Omental fat pad (tissue), 4 donors: ENCODE measurements around the gene SPTSSB. TPM values are rescaled to one million over a fixed set of nuclear protein-coding genes. Genes with fewer than 3 reads are reported as not detected.
A peak's percentile ranks its signal among the peaks of the same experiment; 100 is the strongest.

Source experiments
- ATAC-seq: fragments of 150-250 bp; one replicate; pipeline ENCODE4 v1.9.1; 2016; ENCODE audit warnings: mild to moderate bottlenecking, moderate library complexity; ENCODE audit not compliant: low FRiP score
- DNase-seq: peaks from one replicate; pipeline ENCODE4 v3.0.0-alpha.2; 2019; ENCODE audit warnings: low spot score
- total RNA-seq, 4 donors: library from RNA; depleted of rRNA; stranded (reverse); fragments of >200 nt; gene quantifications; one replicate each; pipeline ENCODE4 v1.1.0, GENCODE V29; 2016
- TF ChIP-seq, protein P1 (sequence below), 3 donors: fragments of 450-650 bp; IDR thresholded peaks; one replicate each; pipeline ENCODE4 v1.5.1; 2016 to 2017; ENCODE audit warnings: antibody characterized with exemption in 3 of 3, mild to moderate bottlenecking in 3 of 3, moderate library complexity in 2 of 3

The SPTSSB gene
- total RNA-seq, 4 donors from 2014 or later: 0.09 to 0.19 TPM; not detected in 2

DNA sequence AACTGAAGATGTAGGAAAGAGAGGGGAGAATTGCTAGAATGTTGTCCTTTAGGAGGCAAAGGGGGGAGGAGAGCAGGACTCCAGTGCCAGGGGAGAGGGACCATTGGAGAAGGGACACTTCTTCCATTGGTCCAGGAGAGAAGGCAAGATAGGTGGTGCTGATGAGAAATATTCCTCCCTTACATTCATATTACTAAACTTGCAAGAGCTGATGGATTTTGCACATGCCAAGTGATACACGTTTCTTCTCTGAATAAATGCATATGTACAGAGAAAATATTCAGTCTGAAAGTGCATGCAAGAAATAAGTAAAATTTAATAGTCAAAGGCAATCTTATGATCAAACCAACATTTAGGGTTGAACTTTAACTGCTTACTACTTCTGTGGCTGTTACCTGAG, 21.5 kb upstream of the SPTSSB start:
- TF ChIP-seq, protein P1, sequence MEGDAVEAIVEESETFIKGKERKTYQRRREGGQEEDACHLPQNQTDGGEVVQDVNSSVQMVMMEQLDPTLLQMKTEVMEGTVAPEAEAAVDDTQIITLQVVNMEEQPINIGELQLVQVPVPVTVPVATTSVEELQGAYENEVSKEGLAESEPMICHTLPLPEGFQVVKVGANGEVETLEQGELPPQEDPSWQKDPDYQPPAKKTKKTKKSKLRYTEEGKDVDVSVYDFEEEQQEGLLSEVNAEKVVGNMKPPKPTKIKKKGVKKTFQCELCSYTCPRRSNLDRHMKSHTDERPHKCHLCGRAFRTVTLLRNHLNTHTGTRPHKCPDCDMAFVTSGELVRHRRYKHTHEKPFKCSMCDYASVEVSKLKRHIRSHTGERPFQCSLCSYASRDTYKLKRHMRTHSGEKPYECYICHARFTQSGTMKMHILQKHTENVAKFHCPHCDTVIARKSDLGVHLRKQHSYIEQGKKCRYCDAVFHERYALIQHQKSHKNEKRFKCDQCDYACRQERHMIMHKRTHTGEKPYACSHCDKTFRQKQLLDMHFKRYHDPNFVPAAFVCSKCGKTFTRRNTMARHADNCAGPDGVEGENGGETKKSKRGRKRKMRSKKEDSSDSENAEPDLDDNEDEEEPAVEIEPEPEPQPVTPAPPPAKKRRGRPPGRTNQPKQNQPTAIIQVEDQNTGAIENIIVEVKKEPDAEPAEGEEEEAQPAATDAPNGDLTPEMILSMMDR (IDR thresholded peaks at IDR 0.05): no peak
- DNase-seq (no peak), ATAC-seq (no peak)

DNA sequence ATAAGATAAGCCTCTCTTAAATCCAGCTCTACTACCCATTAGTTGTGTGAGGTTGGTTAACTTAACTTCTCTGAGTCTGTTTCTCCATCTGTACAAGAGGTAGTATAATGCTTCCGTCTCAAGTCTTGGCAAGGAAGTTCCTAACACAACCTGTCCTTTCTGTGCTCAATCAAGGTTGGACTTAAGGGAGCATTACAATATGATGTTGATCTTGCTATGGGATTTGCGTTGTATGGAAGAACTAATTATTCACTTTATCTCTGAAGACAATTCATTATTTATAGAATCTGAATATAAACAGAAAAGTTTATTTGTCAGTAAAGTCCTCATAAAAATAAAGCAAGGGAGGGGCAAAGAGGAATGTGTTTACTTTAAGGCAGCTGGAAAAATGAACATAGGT, 18.9 kb upstream of the SPTSSB start:
- DNase-seq (no peak), ATAC-seq (no peak)
- TF ChIP-seq, protein P1 (IDR thresholded peaks at IDR 0.05): no peak

DNA sequence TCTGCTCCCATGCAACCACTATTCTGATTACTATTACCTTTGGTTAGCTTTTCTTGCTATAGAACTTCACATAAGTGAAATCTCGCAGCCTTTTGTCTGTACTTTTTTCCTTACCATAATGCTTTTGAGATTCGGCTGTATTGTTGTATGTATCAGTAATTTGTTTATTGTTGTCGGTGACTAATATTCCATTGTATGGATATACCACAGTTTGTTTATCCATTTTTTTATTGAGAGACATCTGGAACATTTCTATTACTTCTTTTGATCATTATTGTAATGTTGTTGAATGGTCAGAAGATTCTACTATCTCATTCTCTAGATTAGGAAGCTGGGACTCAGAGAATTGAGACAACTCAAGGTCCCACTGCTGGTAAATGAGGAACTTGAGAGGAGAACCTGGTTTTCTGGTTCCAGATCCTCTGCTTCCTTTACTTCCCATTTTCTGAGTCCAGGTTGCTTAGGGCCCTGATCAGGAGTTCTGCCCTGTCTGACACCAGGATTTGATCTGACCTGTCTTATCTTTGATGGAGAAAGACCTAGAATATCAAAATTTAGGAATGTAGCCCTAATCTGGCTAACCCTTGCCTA, 18.2 kb upstream of the SPTSSB start:
- TF ChIP-seq, protein P1 (IDR thresholded peaks at IDR 0.05): no peak
- no peak for ATAC-seq
- no peak for DNase-seq

DNA sequence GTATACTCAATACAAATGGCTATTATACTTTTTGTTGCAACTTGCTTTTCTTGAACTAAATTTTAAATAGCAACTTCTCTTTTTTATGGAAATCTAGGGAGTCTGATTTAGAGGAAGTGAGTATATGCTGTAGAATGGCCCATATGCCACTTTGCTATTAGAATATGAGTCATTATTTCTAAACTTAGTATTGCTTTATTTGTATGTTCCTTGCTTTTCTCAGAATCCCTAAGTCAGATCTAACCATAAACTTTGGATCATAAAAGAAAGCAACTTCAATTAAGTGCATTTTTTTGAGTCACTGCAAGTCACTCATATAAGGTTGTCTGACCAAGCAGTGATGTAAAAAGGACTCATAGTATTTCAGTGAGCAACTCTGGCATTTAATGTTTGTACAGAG, 17.5 kb upstream of the SPTSSB start:
- ATAC-seq (no peak), DNase-seq (no peak)
- TF ChIP-seq, protein P1 (IDR thresholded peaks at IDR 0.05): no peak

DNA sequence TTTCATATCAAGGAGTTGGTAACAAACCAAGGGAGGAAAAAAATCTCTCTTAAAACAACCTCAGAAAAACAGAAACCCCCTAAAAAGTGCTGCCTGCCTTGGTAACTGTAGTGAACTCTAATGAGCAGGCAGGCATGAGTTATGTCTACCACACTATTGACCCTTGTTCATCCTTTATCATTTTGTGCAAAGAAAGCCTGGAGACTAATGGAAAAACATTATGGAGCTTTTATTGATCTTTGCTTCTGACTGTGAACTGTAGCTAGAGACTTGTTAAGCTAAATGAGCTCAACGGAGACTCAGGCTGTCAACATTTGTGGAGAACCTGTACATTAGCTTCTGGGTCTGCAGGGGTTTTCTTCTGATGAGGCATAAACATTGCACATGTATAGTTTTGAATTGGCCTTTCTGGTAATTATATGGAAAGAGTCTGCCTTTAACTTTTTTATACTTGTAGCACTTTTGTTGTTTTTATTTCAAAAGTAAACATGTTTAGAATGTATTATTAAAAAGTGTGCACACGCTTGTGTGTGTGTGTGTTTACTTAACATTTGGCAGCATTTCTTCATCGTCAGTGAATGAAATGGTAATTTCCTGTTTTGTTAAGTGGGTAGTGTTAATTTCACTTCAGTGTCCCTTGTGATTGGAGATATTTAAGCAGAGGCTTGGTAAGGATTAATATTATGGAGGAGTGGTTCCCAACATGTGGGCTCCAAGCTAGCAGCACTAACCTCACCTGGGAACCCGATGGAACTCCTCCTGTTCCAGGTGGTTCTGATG, 15.9 kb upstream of the SPTSSB start:
- TF ChIP-seq, protein P1 (IDR thresholded peaks at IDR 0.05): no peak
- DNase-seq (no peak), ATAC-seq (no peak)

DNA sequence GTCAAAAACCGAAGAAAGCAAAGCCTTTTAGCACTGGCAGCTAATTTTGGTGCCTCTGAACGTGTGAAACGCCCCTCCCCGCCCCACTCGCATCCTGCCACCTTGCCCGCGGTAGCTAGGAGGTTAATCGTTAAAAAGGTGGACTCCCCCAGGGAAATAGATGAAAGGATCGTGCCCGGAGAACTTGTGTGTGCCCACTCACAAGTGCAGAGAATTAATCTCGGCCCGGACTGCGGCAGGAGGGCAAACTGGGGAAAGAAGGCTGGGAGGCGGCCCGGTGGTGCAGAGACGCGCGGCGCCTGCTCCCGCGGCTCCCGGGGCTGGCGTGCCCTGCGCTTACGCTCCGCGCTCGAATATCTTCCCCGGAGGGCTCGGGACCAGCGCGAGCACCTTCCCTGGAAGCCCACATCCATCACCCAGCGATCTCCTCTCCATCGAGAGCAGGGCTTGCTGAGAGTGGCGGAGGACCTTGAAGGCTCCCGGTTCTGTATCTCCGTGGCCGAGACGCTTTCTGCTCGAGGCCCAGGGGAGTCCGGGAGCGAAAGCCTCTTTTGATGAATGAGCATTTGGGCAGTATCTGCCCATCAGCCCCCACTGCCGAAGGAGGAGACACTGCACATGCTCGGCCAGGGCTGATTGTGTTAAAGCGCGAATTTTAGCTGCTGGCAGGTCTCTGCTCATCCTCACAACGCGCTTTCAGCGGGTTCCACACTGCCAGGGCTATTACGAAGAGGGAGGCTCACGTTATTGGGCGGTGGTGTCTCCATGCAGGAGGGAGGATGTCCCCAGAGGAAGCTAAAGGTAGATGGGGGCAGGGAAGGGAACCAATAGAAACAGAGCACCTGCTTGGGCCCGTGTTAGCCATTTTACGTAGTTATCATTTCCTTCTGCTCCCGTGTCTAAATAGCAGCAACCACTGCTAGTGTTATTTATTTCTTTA, 1.3 kb upstream of the SPTSSB start:
- TF ChIP-seq, protein P1 (IDR thresholded peaks at IDR 0.05): no peak
- DNase-seq (no peak), ATAC-seq (peak; percentile 66)
